GM18519 (cell line): ENCODE measurements around the gene ATAD3B.
"Not testable (repeated sequence)": the region's sequence is repeated elsewhere in the genome, so short reads cannot be mapped to it uniquely, and the experiment has no call there.

Experiments
- ATAC-seq: cut with Tn5 transposase; IDR thresholded peaks from one replicate; pipeline ENCODE4 v1.9.1; 2021; ENCODE audit warnings: mild to moderate bottlenecking, moderate library complexity; ENCODE audit not compliant: unreplicated experiment, low FRiP score

ATAD3B gene

DNA sequence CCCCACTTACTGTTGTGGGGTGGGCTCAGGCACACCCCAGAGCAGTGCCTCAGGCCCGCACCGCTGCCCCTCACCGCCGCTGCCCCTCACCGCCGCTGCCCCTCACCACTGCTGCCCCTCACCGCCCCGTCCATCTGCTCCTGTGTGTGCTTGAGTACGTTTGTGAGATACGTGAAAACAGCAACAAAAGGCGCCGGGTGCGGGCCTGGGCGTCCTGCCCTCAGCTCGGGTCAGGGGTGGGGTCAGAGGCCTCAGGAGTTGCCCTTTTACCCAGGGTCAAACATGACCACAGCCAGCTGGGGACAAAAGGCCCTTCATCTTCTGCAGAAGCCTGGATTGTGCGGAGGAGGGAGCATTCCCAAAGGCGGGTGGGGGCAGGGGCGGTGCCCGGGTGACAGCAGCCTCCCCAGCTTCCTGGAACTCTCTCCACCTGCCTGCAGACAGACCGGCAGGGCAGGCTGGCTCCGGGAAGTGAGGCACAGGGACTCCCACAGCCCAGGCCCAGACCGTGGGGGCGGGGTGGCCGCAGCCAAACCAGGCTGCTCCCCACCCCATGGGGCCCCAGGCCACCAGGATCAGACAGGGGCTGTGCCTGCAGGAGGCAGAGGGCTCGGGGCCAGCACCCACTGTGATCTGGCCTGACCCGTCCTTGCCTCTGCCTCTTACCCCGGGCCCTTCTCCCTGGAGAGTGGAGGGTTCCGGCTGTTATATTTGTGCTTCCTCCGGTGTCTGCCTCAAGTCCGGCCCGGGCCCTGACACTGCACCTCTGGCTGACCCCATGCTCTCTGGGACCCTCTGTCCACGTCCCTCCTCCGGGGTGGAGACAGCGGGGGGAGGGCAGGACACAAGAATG lies 38.4 kb upstream of the ATAD3B start:
- ATAC-seq, result no peak

DNA sequence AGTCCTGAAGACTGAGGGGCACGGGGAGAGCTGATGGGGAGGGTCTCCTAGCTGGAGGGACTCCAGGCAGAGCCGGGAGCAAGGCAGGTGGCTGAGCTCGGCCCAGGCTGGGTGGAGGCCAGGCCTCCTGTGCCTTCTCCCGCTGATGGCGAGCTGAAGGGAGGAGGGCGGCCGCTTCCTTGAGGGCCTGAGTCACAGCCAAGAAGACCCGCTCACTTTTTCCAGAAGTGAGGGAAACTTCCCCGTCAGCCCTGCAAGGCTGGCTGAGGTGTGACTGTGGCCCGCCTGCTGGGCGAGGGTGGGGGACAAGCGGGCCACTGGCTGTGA lies 37.8 kb upstream of the ATAD3B start:
- ATAC-seq, result no peak

GRCh38 chr1:1434131-1434823 lies 37.3 kb upstream of the ATAD3B start:
- ATAC-seq, result no peak

DNA sequence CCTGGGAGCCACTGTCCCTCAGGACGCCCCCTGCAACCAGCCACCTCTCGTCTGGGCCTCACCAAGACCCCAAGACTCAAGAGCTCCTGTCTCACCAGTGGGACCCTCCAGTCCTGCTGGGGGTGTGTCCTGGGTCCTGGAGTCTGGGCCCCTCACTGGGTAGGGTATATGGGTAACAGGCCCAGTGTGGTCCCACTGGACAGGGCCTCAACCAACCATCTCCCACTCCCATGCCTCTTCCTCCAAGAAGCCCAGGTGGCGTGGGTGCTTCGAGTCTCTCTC lies 36.8 kb upstream of the ATAD3B start:
- no peak for ATAC-seq

GRCh38 chr1:1435106-1435903 lies 36.3 kb upstream of the ATAD3B start, which contains the start of gene VWA1:
Gene VWA1, plus strand, starts transcription at chr1:1435690. Its CDS starts 59 bp downstream, at chr1:1435749.
- ATAC-seq, result no peak

DNA sequence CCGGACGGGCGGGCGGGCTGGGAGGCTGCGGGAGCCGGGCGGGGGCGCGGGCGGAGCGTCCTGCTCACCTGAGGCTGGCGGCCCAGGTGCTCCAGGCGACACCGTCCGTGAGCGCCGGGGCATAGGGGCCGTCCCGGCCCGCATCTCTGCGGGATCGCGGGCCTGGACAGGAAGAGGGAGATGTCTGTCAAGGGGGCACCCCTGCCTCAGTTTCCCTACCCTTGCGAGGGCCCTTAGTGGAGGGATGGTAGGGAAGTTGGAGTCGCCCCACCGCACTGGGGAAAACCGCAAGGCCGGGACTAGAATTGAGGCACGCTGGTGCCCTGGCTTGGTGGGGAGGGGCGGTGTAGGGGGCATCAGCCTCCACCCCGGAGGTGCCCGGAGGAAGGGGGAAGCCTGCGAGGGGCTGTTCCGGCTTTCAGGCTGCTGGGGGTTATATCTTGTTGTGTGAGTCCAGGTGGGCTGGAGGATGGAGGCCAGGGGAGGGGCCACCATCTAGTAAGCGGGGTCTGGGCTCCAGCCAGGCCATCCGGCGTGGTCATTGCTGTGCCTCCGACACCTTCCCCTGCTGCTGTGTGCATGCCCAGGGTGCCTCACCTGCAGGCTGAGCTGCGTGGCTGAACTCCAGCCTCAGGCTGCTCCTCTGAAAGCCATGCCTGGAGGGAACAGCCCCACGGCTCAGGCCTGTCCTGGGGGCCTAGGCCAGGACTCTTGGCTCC lies 35.5 kb upstream of the ATAD3B start:
- no peak for ATAC-seq

- no peak for ATAC-seq
These were observed 34.9 kb upstream of the ATAD3B start for GRCh38 chr1:1436630-1437032.

DNA sequence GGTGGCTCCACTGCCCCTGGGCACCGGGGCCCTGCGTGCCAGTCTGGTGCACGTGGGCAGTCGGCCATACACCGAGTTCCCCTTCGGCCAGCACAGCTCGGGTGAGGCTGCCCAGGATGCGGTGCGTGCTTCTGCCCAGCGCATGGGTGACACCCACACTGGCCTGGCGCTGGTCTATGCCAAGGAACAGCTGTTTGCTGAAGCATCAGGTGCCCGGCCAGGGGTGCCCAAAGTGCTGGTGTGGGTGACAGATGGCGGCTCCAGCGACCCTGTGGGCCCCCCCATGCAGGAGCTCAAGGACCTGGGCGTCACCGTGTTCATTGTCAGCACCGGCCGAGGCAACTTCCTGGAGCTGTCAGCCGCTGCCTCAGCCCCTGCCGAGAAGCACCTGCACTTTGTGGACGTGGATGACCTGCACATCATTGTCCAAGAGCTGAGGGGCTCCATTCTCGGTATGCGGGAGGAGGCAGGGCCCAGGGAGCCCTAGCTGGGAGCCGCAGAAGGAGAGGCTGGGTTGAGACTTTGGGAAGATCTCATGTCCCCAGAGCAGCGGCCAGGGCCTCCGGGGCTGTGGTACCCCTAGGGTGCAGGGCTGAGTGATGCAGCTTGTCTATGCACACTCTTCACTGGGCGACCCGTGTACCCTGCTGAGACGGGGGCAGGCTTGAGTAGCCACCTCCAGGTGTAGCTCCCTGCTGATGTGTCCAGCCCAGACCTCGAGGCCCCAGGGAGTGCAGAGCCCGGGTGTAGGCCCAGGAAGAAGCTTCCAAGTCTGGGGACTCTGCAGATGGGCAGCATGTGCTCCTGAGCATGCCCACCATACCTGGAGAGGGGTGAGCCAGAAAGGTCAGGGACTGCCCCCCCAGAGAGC lies 34.3 kb upstream of the ATAD3B start:
- no peak for ATAC-seq

DNA sequence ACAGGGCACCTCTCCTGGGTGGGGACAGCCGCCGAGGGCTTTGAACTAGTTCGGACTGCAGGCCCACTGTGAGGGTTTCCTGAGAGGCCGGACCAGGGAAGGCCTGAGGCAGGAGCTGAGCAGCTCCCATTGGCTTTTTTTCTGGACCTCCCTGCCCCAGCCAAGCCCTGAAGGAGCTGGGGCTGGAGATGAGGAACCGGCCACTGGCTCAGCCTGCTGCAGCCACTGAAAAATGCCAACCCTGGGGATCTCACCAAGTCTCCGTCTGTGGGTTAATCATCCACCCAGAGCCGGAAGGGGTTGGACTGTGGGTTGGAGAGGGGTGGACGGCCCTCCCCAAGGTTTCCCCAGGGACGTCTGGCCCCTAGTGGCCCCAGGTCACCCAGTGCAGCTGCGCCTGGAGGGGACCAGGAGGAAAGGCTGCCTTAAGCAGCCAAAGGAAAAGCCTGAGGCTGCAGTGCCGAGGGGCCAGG lies 33.6 kb upstream of the ATAD3B start:
- no peak for ATAC-seq

DNA sequence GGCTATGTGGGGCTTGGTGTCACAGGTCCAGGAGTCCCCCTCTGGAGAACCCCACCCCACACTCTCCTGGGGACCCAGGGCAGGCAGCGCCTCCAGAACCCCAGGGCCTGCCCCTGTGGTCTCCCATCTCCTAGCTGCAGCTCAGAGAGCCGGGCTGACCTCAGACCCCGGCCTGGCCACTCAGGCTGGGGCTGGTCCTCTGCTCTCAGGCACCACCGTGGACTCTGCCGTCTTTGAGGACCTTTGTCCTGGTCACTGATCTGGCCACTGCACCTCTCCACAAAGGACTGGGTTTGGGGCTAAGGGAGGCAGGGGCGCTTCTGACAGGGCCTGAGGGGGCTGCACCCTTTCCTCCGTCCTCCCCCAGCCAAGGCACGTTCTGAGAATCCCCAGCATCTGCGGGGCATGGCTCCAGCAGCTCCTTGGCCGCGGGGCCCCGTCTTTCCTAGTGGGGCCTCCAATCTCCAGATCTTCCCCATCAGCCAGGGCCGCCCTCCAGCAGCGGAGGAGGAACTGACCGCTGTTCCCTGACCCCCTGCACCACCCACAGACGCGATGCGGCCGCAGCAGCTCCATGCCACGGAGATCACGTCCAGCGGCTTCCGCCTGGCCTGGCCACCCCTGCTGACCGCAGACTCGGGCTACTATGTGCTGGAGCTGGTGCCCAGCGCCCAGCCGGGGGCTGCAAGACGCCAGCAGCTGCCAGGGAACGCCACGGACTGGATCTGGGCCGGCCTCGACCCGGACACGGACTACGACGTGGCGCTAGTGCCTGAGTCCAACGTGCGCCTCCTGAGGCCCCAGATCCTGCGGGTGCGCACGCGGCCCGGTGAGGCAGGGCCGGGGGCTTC lies 32.8 kb upstream of the ATAD3B start:
- no peak for ATAC-seq

- no peak for ATAC-seq
These were observed 31.9 kb upstream of the ATAD3B start for GRCh38 chr1:1439546-1440261.

- no peak for ATAC-seq
These were observed 31.1 kb upstream of the ATAD3B start for GRCh38 chr1:1440262-1441001.

GRCh38 chr1:1441002-1441888 lies 30.3 kb upstream of the ATAD3B start:
- ATAC-seq, result no peak

DNA sequence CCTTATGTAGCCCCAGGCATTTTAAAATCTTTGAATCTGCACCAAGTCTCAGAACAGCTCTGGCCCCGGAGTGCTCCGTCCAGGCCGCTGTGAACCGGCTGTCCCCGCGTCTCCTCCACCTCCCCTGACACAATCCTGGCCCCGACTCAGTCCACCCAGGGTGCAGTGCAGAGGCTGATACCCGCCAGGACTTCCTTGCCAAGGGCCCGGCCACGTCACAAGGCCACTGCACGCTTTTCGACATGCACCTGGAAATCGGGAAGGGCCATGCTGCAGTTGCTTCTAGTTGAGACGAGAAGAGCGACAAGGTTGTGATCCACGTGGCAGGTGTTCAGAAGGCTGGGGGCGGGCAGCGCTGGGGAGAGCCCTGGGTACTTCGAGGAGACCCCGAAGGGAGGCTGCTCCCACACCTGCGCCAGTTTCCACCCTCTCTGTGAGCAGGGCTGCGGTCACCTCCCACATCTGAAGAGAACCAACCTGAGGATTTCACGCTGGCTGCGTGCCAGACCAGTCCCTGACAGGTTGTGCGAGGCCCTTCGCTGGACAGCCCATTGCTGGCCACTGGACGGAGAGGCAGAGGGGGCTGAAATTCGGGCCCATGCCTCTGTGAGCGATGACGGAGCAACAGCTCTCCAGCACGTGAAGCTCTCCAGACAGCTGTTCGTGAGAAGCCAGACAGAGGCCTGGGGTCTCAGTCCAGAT lies 29.3 kb upstream of the ATAD3B start:
- no peak for ATAC-seq

- ATAC-seq, result not testable (repeated sequence)
These were observed 24.9 kb upstream of the ATAD3B start for GRCh38 chr1:1446631-1447030.
